K562 (cell line): ENCODE measurements around the gene TSPAN18. TPM values are rescaled to one million over a fixed set of nuclear protein-coding genes. Genes with fewer than 3 reads are reported as not detected.

ENCODE experiments used
- ATAC-seq: fragments of 200-7000 bp; cut with Tn5 transposase; 3 replicates; pipeline ENCODE4 v1.9.1; 2020; ENCODE audit warnings: moderate library complexity
- BruUV-seq: library from RNA; stranded (reverse); fragments of 400-500 nt; replicated peaks from 2 replicates; lab custom pipeline; 2021; lab: Mats Ljungman, UMichigan
- CTCF ChIA-PET: fragments of 300-600 bp; formaldehyde crosslinking; extraction: SDS; loops from one replicate; lab custom pipeline; 2021; ENCODE audit warnings: low intra/inter-chr PET ratio; lab: Yijun Ruan, JAX
- POLR2A ChIA-PET: fragments of 300-600, 350-650 bp; sonication (Branson Sonifier 250); formaldehyde crosslinking; extraction: SDS; loops from one replicate; lab custom pipeline; 2021; ENCODE audit warnings: antibody characterized with exemption, inconsistent platforms; lab: Yijun Ruan, JAX
- DNase-seq, 4 experiments: peaks; one replicate each; pipeline versions ENCODE4 v3.0.0 to v3.0.0-alpha.2; 2011 to 2018; ENCODE audit warnings: low spot score in 3 of 4, mixed read lengths in 3 of 4; ENCODE audit errors: extremely low read depth in 1 of 4
- FAIRE-seq: peaks from 2 replicates; lab custom pipeline; 2011; peaks lifted over from hg19 to GRCh38; lab: Jason Lieb, UNC
- H2AFZ ChIP-seq: 2 replicates; pipeline ENCODE4 v1.6.0; 2011; ENCODE audit warnings: low read depth, low read length, control low read depth, inconsistent platforms
- H3K27ac ChIP-seq: fragments of 200-600 bp; 3 replicates; pipeline ENCODE4 v1.8.0; 2011; ENCODE audit warnings: low read depth, mild to moderate bottlenecking, control low read depth, inconsistent platforms, low read length, moderate library complexity, mixed read lengths; ENCODE audit errors: extremely low read depth
- H3K27me3 ChIP-seq, 2 experiments: fragments of 300-600 bp in 1 of 2; 2 replicates in 1 of 2; 3 replicates in 1 of 2; pipeline versions ENCODE4 v1.6.0 to v1.8.0; 2011; ENCODE audit warnings: inconsistent platforms in 2 of 2, low read length in 2 of 2, mild to moderate bottlenecking in 1 of 2, mixed read lengths in 1 of 2, moderate library complexity in 1 of 2; ENCODE audit not compliant: control insufficient read depth in 2 of 2, insufficient read depth in 2 of 2
- H3K36me3 ChIP-seq: fragments of 300-600 bp; 3 replicates; pipeline ENCODE4 v1.8.0; 2011; ENCODE audit warnings: mild to moderate bottlenecking, low read length, inconsistent platforms; ENCODE audit not compliant: control insufficient read depth, insufficient read depth
- H3K4me1 ChIP-seq, 2 experiments: fragments of 200-600 bp in 1 of 2; replicated peaks in 1 of 2; 2 replicates in 1 of 2; 3 replicates in 1 of 2; pipeline versions ENCODE4 v1.5.1 to v1.8.0; 2011; ENCODE audit warnings: inconsistent platforms in 2 of 2, low read length in 2 of 2, mild to moderate bottlenecking in 1 of 2, mixed read lengths in 1 of 2, moderate library complexity in 1 of 2; ENCODE audit not compliant: control insufficient read depth in 2 of 2, insufficient read depth in 2 of 2
- H3K4me2 ChIP-seq: 2 replicates; pipeline ENCODE4 v1.6.1; 2011; ENCODE audit warnings: low read length, control low read depth, inconsistent platforms, mixed read lengths; ENCODE audit not compliant: insufficient read depth
- H3K4me3 ChIP-seq: fragments of 200-600 bp; sonication (generic), shearing (Covaris generic); 2 replicates; pipeline ENCODE4 v1.5.1; 2016; ENCODE audit warnings: control low read depth, inconsistent platforms
- H3K79me2 ChIP-seq: fragments of 200-600 bp; 3 replicates; pipeline ENCODE4 v1.8.0; 2011; ENCODE audit warnings: low read length, inconsistent platforms; ENCODE audit not compliant: control insufficient read depth, insufficient read depth
- H3K9ac ChIP-seq, 2 experiments: 2 replicates each; pipeline versions ENCODE4 v1.6.0 to v1.6.1; 2011; ENCODE audit warnings: low read depth in 2 of 2, low read length in 2 of 2, control low read depth in 1 of 2, inconsistent platforms in 1 of 2, mild to moderate bottlenecking in 1 of 2, mixed read lengths in 1 of 2; ENCODE audit not compliant: insufficient read depth in 1 of 2
- H3K9me1 ChIP-seq: one replicate; pipeline ENCODE4 v1.6.0; 2011; ENCODE audit warnings: inconsistent platforms, mild to moderate bottlenecking, low read length, moderate library complexity; ENCODE audit not compliant: control insufficient read depth, insufficient read depth
- H3K9me3 ChIP-seq: replicated peaks from 2 replicates; pipeline ENCODE4 v1.5.1; 2011; ENCODE audit warnings: low read depth, low read length, inconsistent platforms; ENCODE audit not compliant: control insufficient read depth, insufficient read depth
- H4K20me1 ChIP-seq: replicated peaks from 2 replicates; pipeline ENCODE4 v1.6.1; 2011; ENCODE audit warnings: low read length, inconsistent platforms, mixed read lengths; ENCODE audit not compliant: control insufficient read depth, insufficient read depth
- HEY1 ChIP-seq: fragments of 250-450 bp; sonication (Bioruptor Pico); IDR thresholded peaks from 2 replicates; pipeline ENCODE4 v1.5.0; 2020; ENCODE audit warnings: mild to moderate bottlenecking, moderate library complexity, borderline replicate concordance
- KLF1 ChIP-seq: fragments of 450-650 bp; IDR thresholded peaks from 2 replicates; pipeline ENCODE4 v1.6.1; 2016; ENCODE audit warnings: missing genetic modification characterization, missing compliant biosample characterization
- MCM5 ChIP-seq: fragments of 450-650 bp; IDR thresholded peaks from 2 replicates; pipeline ENCODE4 v1.6.1; 2016; ENCODE audit warnings: low read depth
- MXI1 ChIP-seq: IDR thresholded peaks from 2 replicates; pipeline ENCODE4 v1.6.1; 2011; ENCODE audit warnings: low read depth, mild to moderate bottlenecking, improper control_type of control experiment, low read length
- RBM34 ChIP-seq: fragments of 200-400 bp; formaldehyde crosslinking; IDR thresholded peaks from 2 replicates; pipeline ENCODE4 v1.6.1; 2018; ENCODE audit warnings: low read length, borderline replicate concordance; ENCODE audit not compliant: insufficient read depth
- SIN3A ChIP-seq, 2 experiments: fragments of 150-350 bp in 1 of 2; IDR thresholded peaks; 2 replicates each; pipeline ENCODE4 v1.6.1; 2011 to 2016; ENCODE audit warnings: borderline replicate concordance in 2 of 2, low read depth in 2 of 2, low read length in 2 of 2, mild to moderate bottlenecking in 2 of 2, moderate library complexity in 2 of 2; ENCODE audit not compliant: control insufficient read depth in 1 of 2
- WGBS: fragments of 100-300 bp; shearing (Covaris generic); methylation state at CpG from one replicate; pipeline ENCODE4 v1.1.6; 2016; ENCODE audit warnings: low coverage, mixed read lengths; ENCODE audit not compliant: insufficient coverage; ENCODE audit errors: missing lambda C conversion rate; 5-methylcytosine and 5-hydroxymethylcytosine counted together
- in situ Hi-C: fragments of 300-500 bp; cut with MboI; formaldehyde crosslinking; loops from 4 replicates; pipeline ENCODE4 v1.15.0; 2018; ENCODE audit warnings: inconsistent platforms, mixed read lengths
- intact Hi-C: fragments of 100-400 bp; cut with micrococcal nuclease; formaldehyde crosslinking; loops from 2 replicates; pipeline ENCODE4 v1.14.2; 2022
- polyA plus RNA-seq, 8 experiments: library from polyadenylated mRNA; depleted of rRNA in 4 of 8; stranded (reverse) in 5 of 8; unstranded in 3 of 8; fragments of >200 nt; fragmentation: Nextera tagmentation in 2 of 8; fragmentation: Illumina TruSeq in 1 of 8; extraction: Ambion mirVana in 2 of 8; extraction: Trizol in 1 of 8; gene quantifications; 2 replicates each; pipeline versions ENCODE4 v1.2.1 to v1.2.3, GENCODE V29; 2011 to 2014; ENCODE audit warnings: inconsistent platforms in 1 of 8, missing spikeins in 1 of 8
- total RNA-seq, 7 experiments: library from RNA; depleted of rRNA in 6 of 7; stranded (reverse); fragments of >200 nt in 6 of 7; fragmentation: Illumina TruSeq in 2 of 7; extraction: Trizol in 2 of 7; gene quantifications; 2 replicates each; pipeline versions ENCODE4 v1.2.1 to v1.2.3, GENCODE V29; 2011 to 2021; ENCODE audit warnings: low replicate concordance in 1 of 7
- TF ChIP-seq, protein P1 (sequence below): fragments of 450-650 bp; formaldehyde crosslinking; conservative IDR thresholded peaks from 2 replicates; pipeline ENCODE4 v1.4.0; 2022; ENCODE audit warnings: mild to moderate bottlenecking, missing genetic modification characterization
- TF ChIP-seq, protein P2 (sequence below): fragments of 250-450 bp; sonication (Bioruptor Pico); IDR thresholded peaks from 2 replicates; pipeline ENCODE4 v1.4.0; 2020; ENCODE audit warnings: mild to moderate bottlenecking, moderate library complexity, borderline replicate concordance
- TF ChIP-seq, protein P3 (sequence below): fragments of 450-650 bp; conservative IDR thresholded peaks from 2 replicates; pipeline ENCODE4 v1.6.1; 2016; ENCODE audit warnings: missing genetic modification characterization, low read depth, mild to moderate bottlenecking, control low read depth, missing compliant biosample characterization

TSPAN18 gene
- total and polyA plus RNA-seq, 9 of the 15 experiments (the other 6 are each of a cell fraction or from before 2014, with no cell fraction given), result 0.17 to 0.35 (median 0.22) TPM; not detected in 4

DNA sequence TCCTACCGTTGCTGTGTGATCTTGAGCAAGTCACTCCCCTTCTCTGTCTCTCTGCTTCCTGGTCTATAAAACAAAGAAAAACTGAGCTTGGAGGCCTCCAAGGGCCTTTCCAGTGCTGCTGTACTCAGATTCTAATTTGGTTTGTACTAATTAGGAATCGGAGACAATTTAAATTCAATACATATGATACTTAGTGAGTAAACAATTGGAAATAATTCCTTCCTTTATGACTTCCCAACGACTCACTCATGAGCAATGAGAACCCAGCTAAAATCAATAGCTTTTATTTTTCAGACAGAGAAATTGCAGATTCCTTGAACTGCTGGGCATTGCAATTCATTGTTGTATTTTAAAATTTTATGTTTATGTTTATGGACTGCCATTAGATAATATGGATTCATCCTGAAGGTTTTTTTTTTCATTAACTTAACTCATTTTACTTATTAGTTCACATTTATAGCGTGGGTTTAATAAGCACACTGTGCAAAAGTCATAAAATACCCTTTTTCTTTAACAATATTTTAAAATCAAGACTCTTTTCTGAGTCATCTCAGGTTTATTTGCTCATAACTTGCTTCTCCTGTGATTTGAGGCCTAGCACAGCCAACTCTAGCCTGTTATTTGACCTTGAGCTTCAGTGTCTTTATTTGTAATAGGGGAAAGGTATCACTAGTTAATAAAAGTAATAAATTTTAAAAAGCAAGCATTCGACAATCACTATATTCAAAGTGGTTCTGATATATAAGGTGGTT lies 128.2 kb downstream of the TSPAN18 start:
- intact Hi-C loops (no loop called here), in situ Hi-C loops (no loop called here)
- H2AFZ ChIP-seq, result no peak overlapping the region
- H3K36me3 ChIP-seq, result no peaks in the 10 kb centered on the region
- TF ChIP-seq KLF1, result no peak
- TF ChIP-seq RBM34, result no peak
- TF ChIP-seq HEY1, result no peak
- TF ChIP-seq, protein P1, sequence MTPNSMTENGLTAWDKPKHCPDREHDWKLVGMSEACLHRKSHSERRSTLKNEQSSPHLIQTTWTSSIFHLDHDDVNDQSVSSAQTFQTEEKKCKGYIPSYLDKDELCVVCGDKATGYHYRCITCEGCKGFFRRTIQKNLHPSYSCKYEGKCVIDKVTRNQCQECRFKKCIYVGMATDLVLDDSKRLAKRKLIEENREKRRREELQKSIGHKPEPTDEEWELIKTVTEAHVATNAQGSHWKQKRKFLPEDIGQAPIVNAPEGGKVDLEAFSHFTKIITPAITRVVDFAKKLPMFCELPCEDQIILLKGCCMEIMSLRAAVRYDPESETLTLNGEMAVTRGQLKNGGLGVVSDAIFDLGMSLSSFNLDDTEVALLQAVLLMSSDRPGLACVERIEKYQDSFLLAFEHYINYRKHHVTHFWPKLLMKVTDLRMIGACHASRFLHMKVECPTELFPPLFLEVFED (CRISPR knock-in tag), result no peak
- TF ChIP-seq, protein P2, sequence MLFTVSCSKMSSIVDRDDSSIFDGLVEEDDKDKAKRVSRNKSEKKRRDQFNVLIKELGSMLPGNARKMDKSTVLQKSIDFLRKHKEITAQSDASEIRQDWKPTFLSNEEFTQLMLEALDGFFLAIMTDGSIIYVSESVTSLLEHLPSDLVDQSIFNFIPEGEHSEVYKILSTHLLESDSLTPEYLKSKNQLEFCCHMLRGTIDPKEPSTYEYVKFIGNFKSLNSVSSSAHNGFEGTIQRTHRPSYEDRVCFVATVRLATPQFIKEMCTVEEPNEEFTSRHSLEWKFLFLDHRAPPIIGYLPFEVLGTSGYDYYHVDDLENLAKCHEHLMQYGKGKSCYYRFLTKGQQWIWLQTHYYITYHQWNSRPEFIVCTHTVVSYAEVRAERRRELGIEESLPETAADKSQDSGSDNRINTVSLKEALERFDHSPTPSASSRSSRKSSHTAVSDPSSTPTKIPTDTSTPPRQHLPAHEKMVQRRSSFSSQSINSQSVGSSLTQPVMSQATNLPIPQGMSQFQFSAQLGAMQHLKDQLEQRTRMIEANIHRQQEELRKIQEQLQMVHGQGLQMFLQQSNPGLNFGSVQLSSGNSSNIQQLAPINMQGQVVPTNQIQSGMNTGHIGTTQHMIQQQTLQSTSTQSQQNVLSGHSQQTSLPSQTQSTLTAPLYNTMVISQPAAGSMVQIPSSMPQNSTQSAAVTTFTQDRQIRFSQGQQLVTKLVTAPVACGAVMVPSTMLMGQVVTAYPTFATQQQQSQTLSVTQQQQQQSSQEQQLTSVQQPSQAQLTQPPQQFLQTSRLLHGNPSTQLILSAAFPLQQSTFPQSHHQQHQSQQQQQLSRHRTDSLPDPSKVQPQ (CRISPR knock-in tag), result no peak
- TF ChIP-seq SIN3A (IDR thresholded peaks at IDR 0.05; ENCODE audit: borderline replicate concordance in 2 of 2, control insufficient read depth in 1 of 2, low read depth in 2 of 2, low read length in 2 of 2), result no peak
- TF ChIP-seq, protein P3, sequence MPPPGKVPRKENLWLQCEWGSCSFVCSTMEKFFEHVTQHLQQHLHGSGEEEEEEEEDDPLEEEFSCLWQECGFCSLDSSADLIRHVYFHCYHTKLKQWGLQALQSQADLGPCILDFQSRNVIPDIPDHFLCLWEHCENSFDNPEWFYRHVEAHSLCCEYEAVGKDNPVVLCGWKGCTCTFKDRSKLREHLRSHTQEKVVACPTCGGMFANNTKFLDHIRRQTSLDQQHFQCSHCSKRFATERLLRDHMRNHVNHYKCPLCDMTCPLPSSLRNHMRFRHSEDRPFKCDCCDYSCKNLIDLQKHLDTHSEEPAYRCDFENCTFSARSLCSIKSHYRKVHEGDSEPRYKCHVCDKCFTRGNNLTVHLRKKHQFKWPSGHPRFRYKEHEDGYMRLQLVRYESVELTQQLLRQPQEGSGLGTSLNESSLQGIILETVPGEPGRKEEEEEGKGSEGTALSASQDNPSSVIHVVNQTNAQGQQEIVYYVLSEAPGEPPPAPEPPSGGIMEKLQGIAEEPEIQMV, result no peak
- TF ChIP-seq MCM5, result no peak
- TF ChIP-seq MXI1, result no peak
- CTCF ChIA-PET, result no interaction called here
- H3K4me2 ChIP-seq, result no peak overlapping the region
- H3K27ac ChIP-seq, result no peak overlapping the region
- H3K79me2 ChIP-seq, result no peaks in the 10 kb centered on the region
- no peaks in the 10 kb centered on the region for H3K4me1 ChIP-seq
- 3% methylated on average over 5 of the region's 5 CpGs for WGBS
- peaks cover 5 to 47% of the 10 kb centered on the region in 2 experiments; a peak in 3 of 5 replicates for H3K27me3 ChIP-seq
- H3K4me3 ChIP-seq, result no peak overlapping the region
- ATAC-seq (no peak), FAIRE-seq (no peak), DNase-seq (no peak)
- H3K9ac ChIP-seq, result no peak overlapping the region
- BruUV-seq, result no TSS peak
- POLR2A ChIA-PET, result interaction anchor here (0.6 kb wide), 1 partner anchor 1161 kb away, joined by 3 read pairs; no protein-coding TSS in a partner anchor
- H3K9me1 ChIP-seq, result no peaks in the 10 kb centered on the region
- H3K9me3 ChIP-seq, result no peaks in the 10 kb centered on the region
- peaks cover 4% of the 10 kb centered on the region; the same call in 1 of the 2 replicates for H4K20me1 ChIP-seq
